ENCODE data around the gene TCFL5.

GRCh38 chr20:62840244-62841197, 21.1 kb downstream of the TCFL5 start:
- TF ChIP-seq CTCF (IDR thresholded peaks at IDR 0.05) (no peak), ZFX (IDR thresholded peaks at IDR 0.05; ENCODE audit: borderline replicate concordance) (no peak)
